ENCODE results near the gene SLC9A4.

- TF ChIP-seq CTCF (conservative IDR thresholded peaks at IDR 0.05 in 1 of 2, IDR thresholded peaks at IDR 0.05 in 1 of 2; ENCODE audit: low read depth in 1 of 2, low read length in 2 of 2) = no peak
- TF ChIP-seq EZH2 (IDR thresholded peaks at IDR 0.05; ENCODE audit: low read length, missing control alignments) = no peak
Observed at GRCh38 chr2:102438111-102438510, 34.9 kb upstream of the SLC9A4 start.

Measured in fibroblast of lung (primary cell).